Neural progenitor cell (in vitro differentiated cells): ENCODE results near the gene PDHX. TPM values are rescaled to one million over a fixed set of nuclear protein-coding genes. Genes with fewer than 3 reads are reported as not detected.

Experiments
- DNase-seq: peaks from one replicate; pipeline ENCODE4 v3.0.0-alpha.2; 2016; ENCODE audit warnings: low spot score
- H2AFZ ChIP-seq: fragments of 200-600 bp; sonication (generic); replicated peaks from 2 replicates; pipeline ENCODE4 v1.6.1; 2016; ENCODE audit warnings: antibody characterized with exemption
- H3F3A ChIP-seq: fragments of 200-600 bp; sonication (generic); 2 replicates; pipeline ENCODE4 v1.6.1; 2016; ENCODE audit warnings: antibody characterized with exemption, low read depth
- H3K27ac ChIP-seq: fragments of 200-600 bp; sonication (generic); 2 replicates; pipeline ENCODE4 v1.5.1; 2016; ENCODE audit warnings: mild to moderate bottlenecking
- H3K27me3 ChIP-seq: fragments of 200-600 bp; sonication (generic); 2 replicates; pipeline ENCODE4 v1.6.1; 2016; ENCODE audit warnings: mild to moderate bottlenecking, moderate library complexity
- H3K36me3 ChIP-seq: fragments of 200-600 bp; sonication (generic); 2 replicates; pipeline ENCODE4 v1.5.1; 2016
- H3K4me1 ChIP-seq: fragments of 200-600 bp; sonication (generic); 2 replicates; pipeline ENCODE4 v1.6.1; 2016; ENCODE audit warnings: mixed run types
- H3K4me2 ChIP-seq: fragments of 200-600 bp; sonication (generic); 2 replicates; pipeline ENCODE4 v1.6.1; 2016
- H3K4me3 ChIP-seq: fragments of 200-600 bp; sonication (generic); 2 replicates; pipeline ENCODE4 v1.5.1; 2016
- H3K79me2 ChIP-seq: fragments of 200-600 bp; sonication (generic); 2 replicates; pipeline ENCODE4 v1.6.1; 2016; ENCODE audit warnings: low read depth
- H3K9ac ChIP-seq: fragments of 200-600 bp; sonication (generic); 2 replicates; pipeline ENCODE4 v1.6.1; 2016
- H3K9me3 ChIP-seq: fragments of 200-600 bp; sonication (generic); 2 replicates; pipeline ENCODE4 v1.5.1; 2016; ENCODE audit warnings: low read depth
- H4K20me1 ChIP-seq: fragments of 200-600 bp; sonication (generic); 2 replicates; pipeline ENCODE4 v1.6.1; 2016; ENCODE audit warnings: low read depth
- H3K27ac Mint-ChIP-seq: 3 replicates; pipeline ENCODE4 v1.8.0; 2021; ENCODE audit warnings: mixed read lengths
- H3K27me3 Mint-ChIP-seq: 2 replicates; pipeline ENCODE4 v1.8.0; 2022; ENCODE audit warnings: low read depth, mild to moderate bottlenecking, inconsistent platforms, moderate library complexity, mixed read lengths; ENCODE audit not compliant: insufficient read depth
- H3K36me3 Mint-ChIP-seq: 3 replicates; pipeline ENCODE4 v1.8.0; 2021; ENCODE audit warnings: mixed read lengths
- H3K4me1 Mint-ChIP-seq: 3 replicates; pipeline ENCODE4 v1.8.0; 2021; ENCODE audit warnings: mixed read lengths
- H3K4me3 Mint-ChIP-seq: 3 replicates; pipeline ENCODE4 v1.8.0; 2021; ENCODE audit warnings: mild to moderate bottlenecking, moderate library complexity, mixed read lengths
- H3K9me3 Mint-ChIP-seq: 3 replicates; pipeline ENCODE4 v1.8.0; 2020; ENCODE audit warnings: mixed read lengths
- EZH2 ChIP-seq: fragments of 200-600 bp; sonication (generic); IDR thresholded peaks from 2 replicates; pipeline ENCODE4 v1.6.1; 2017; ENCODE audit warnings: antibody characterized with exemption, mild to moderate bottlenecking, moderate library complexity
- EZH2phosphoT487 ChIP-seq: fragments of 200-600 bp; sonication (generic); IDR thresholded peaks from 2 replicates; pipeline ENCODE4 v1.6.1; 2017; ENCODE audit warnings: antibody characterized with exemption
- total RNA-seq: library from RNA; depleted of rRNA; stranded (reverse); fragments of >200 nt; gene quantifications from 2 replicates; pipeline ENCODE4 v1.2.3, GENCODE V29; 2015; ENCODE audit warnings: low replicate concordance
- TF ChIP-seq, protein P1 (sequence below): fragments of 200-600 bp; sonication (generic); IDR thresholded peaks from 2 replicates; pipeline ENCODE4 v1.5.1; 2017; ENCODE audit warnings: antibody characterized with exemption, mild to moderate bottlenecking

The PDHX gene
- total RNA-seq, 1 donor from 2014 or later: 38.4 TPM

DNA sequence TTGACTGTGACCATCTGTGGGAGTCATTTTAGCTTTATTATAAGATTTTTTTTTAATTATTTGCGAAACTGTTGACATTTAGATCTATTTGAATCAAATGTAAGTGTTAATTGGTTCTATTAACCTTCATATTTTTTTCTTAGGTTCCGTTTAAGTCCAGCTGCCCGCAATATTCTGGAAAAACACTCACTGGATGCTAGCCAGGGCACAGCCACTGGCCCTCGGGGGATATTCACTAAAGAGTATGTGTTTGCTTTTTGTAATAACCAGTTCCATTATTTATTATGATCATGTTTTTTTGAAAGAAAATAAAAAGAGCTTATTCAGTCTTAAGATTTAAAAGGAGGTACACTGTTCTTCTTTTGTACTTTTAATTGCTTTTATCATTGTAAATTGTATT lies 43.9 kb downstream of the PDHX start:
- Mint-ChIP-seq H3K27ac (no peak overlapping the region), H3K4me1 (peaks cover 2% of the 10 kb centered on the region), H3K4me3 (no peak overlapping the region), H3K27me3 (no peaks in the 10 kb centered on the region), H3K9me3 (no peaks in the 10 kb centered on the region), H3K36me3 (peaks cover 9% of the 10 kb centered on the region)
- H3K27ac ChIP-seq: no peak overlapping the region
- TF ChIP-seq EZH2phosphoT487 (no peak), EZH2 (no peak)
- TF ChIP-seq, protein P1, sequence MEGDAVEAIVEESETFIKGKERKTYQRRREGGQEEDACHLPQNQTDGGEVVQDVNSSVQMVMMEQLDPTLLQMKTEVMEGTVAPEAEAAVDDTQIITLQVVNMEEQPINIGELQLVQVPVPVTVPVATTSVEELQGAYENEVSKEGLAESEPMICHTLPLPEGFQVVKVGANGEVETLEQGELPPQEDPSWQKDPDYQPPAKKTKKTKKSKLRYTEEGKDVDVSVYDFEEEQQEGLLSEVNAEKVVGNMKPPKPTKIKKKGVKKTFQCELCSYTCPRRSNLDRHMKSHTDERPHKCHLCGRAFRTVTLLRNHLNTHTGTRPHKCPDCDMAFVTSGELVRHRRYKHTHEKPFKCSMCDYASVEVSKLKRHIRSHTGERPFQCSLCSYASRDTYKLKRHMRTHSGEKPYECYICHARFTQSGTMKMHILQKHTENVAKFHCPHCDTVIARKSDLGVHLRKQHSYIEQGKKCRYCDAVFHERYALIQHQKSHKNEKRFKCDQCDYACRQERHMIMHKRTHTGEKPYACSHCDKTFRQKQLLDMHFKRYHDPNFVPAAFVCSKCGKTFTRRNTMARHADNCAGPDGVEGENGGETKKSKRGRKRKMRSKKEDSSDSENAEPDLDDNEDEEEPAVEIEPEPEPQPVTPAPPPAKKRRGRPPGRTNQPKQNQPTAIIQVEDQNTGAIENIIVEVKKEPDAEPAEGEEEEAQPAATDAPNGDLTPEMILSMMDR: no peak
- no peak overlapping the region for H2AFZ ChIP-seq
- peaks cover 8% of the 10 kb centered on the region for H3K4me1 ChIP-seq
- H3K36me3 ChIP-seq: no peaks in the 10 kb centered on the region
- no peak overlapping the region for H3K9ac ChIP-seq
- no peaks in the 10 kb centered on the region for H3K27me3 ChIP-seq
- no peak overlapping the region for H3K4me2 ChIP-seq
- H3K9me3 ChIP-seq: no peaks in the 10 kb centered on the region
- DNase-seq: no peak
- no peaks in the 10 kb centered on the region for H4K20me1 ChIP-seq
- no peak overlapping the region for H3K4me3 ChIP-seq
- no peaks in the 10 kb centered on the region for H3F3A ChIP-seq
- no peaks in the 10 kb centered on the region for H3K79me2 ChIP-seq

DNA sequence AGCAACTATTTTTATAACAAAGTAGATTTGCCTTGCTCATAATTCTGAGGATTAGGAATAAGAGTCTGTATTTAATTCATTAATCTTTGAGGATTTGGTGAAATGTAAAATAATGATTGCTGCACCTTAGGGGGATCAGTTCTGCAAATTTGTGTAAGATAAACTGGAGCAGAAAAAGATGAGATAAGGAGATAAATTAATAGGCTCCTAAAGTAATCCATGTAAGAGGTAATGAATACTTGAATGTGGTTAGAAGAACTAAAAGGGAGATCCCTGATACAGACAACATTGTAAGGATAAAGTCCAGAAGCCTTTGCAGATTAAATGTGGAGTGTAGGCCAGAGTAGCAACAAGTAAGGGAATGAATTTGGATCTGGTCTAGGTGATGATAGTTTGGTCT lies 45.6 kb downstream of the PDHX start:
- no peak for DNase-seq
- no peak for TF ChIP-seq EZH2
- H3K36me3 Mint-ChIP-seq: peaks cover 15% of the 10 kb centered on the region
- no peak overlapping the region for H3K4me3 Mint-ChIP-seq
- H3K4me1 Mint-ChIP-seq: peaks cover under 1% of the 10 kb centered on the region
- Histone ChIP-seq H2AFZ (no peak overlapping the region), H3K4me1 (peaks cover 2% of the 10 kb centered on the region), H3F3A (no peaks in the 10 kb centered on the region), H3K79me2 (no peaks in the 10 kb centered on the region), H3K9me3 (no peaks in the 10 kb centered on the region), H3K27me3 (no peaks in the 10 kb centered on the region), H4K20me1 (no peaks in the 10 kb centered on the region), H3K4me3 (no peak overlapping the region), H3K27ac (no peak overlapping the region), H3K9ac (no peak overlapping the region), H3K4me2 (no peak overlapping the region), H3K36me3 (peaks cover 6% of the 10 kb centered on the region)
- no peaks in the 10 kb centered on the region for H3K9me3 Mint-ChIP-seq
- H3K27me3 Mint-ChIP-seq: no peaks in the 10 kb centered on the region
- H3K27ac Mint-ChIP-seq: no peak overlapping the region

GRCh38 chr11:34963351-34963750 lies 46.9 kb downstream of the PDHX start:
- Mint-ChIP-seq H3K9me3 (no peaks in the 10 kb centered on the region), H3K36me3 (peaks cover 20% of the 10 kb centered on the region), H3K4me3 (no peak overlapping the region), H3K27ac (no peak overlapping the region), H3K4me1 (no peaks in the 10 kb centered on the region), H3K27me3 (no peaks in the 10 kb centered on the region)
- H3F3A ChIP-seq: no peaks in the 10 kb centered on the region
- H4K20me1 ChIP-seq: no peaks in the 10 kb centered on the region
- H3K4me3 ChIP-seq: no peak overlapping the region
- H2AFZ ChIP-seq: no peak overlapping the region
- no peak overlapping the region for H3K9ac ChIP-seq
- H3K27ac ChIP-seq: no peak overlapping the region
- no peaks in the 10 kb centered on the region for H3K9me3 ChIP-seq
- TF ChIP-seq EZH2phosphoT487 (no peak), EZH2 (no peak)
- TF ChIP-seq, protein P1: no peak
- no peaks in the 10 kb centered on the region for H3K27me3 ChIP-seq
- DNase-seq: no peak
- H3K4me1 ChIP-seq: no peaks in the 10 kb centered on the region
- no peak overlapping the region for H3K4me2 ChIP-seq
- H3K36me3 ChIP-seq: peaks cover 6% of the 10 kb centered on the region
- no peaks in the 10 kb centered on the region for H3K79me2 ChIP-seq

DNA sequence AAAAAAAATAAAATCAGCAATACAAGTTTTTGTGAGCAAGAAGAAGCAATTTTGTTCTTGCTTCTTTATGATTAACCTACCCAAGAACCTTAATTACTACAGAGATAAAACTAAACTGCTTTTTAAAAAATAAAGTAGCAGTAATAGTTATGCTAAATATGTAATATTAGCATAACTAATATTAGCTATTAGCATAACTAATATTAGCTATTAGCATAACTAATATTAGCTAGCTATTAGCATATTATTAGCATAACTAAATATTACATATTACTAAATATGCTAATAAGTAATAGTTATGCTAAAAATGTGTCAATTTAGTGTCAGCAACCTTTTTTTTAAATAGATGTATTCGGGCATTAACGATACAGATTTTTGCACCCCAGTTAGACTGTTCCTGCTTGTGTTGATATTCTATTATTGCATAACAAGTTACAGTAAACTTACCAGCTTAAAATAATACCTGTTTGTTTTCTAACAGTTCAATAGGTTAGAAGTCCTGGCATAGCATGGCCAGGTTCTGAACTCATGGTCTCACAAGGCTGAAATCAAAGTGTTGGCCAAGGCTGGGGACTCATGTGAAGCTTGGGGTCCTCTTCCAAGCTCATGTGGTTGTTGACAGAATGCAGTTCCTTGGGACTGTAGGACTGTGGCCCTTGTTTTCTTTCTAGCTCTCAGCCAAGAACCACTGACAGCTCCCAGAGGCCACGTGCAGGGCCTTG lies 48.4 kb downstream of the PDHX start:
- H3K4me1 ChIP-seq: no peaks in the 10 kb centered on the region
- Mint-ChIP-seq H3K27me3 (no peaks in the 10 kb centered on the region), H3K27ac (no peak overlapping the region), H3K9me3 (no peaks in the 10 kb centered on the region), H3K4me3 (no peak overlapping the region), H3K36me3 (peaks cover 19% of the 10 kb centered on the region), H3K4me1 (no peaks in the 10 kb centered on the region)
- no peaks in the 10 kb centered on the region for H3K79me2 ChIP-seq
- no peaks in the 10 kb centered on the region for H3K9me3 ChIP-seq
- H3K27me3 ChIP-seq: no peaks in the 10 kb centered on the region
- DNase-seq: no peak
- no peaks in the 10 kb centered on the region for H3F3A ChIP-seq
- H4K20me1 ChIP-seq: no peaks in the 10 kb centered on the region
- no peak overlapping the region for H3K27ac ChIP-seq
- H3K36me3 ChIP-seq: peaks cover 8% of the 10 kb centered on the region
- H2AFZ ChIP-seq: no peak overlapping the region
- TF ChIP-seq EZH2 (no peak), EZH2phosphoT487 (no peak)
- TF ChIP-seq, protein P1: no peak
- no peak overlapping the region for H3K4me3 ChIP-seq
- H3K4me2 ChIP-seq: no peak overlapping the region
- no peak overlapping the region for H3K9ac ChIP-seq
